D721Med (cell line): ENCODE data around the gene SLC5A2.

Source experiments
- DNase-seq: peaks from one replicate; pipeline ENCODE4 v3.0.0; 2011; ENCODE audit warnings: low spot score; ENCODE audit not compliant: insufficient read length
- FAIRE-seq: peaks from 2 replicates; lab custom pipeline; 2011; peaks lifted over from hg19 to GRCh38; lab: Jason Lieb, UNC
- TF ChIP-seq, protein P1 (sequence below): IDR thresholded peaks from 2 replicates; pipeline ENCODE4 v1.5.1; 2012; ENCODE audit warnings: mild to moderate bottlenecking, control low read depth; ENCODE audit not compliant: insufficient read depth; ENCODE audit errors: missing control alignments

Gene SLC5A2

DNA sequence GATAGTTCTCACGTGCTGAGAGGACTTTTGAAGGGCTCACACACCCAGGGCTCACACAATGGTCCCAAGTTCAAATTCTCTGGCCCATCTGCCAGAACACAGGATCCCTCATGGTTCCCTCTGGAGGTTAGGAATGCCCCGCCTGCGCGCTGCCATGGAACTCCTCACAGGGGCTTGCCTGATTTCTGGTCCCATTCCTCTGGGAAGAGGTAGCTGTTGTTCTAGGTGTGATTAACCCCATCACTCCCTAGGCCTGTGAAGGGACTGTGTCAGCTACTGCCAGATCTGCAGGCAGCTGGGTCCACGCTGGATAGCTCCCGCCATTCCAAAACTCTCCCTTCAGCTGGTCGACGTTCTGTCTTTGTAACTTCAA lies 25.9 kb upstream of the SLC5A2 start:
- DNase-seq (no peak), FAIRE-seq (no peak)
- TF ChIP-seq, protein P1, sequence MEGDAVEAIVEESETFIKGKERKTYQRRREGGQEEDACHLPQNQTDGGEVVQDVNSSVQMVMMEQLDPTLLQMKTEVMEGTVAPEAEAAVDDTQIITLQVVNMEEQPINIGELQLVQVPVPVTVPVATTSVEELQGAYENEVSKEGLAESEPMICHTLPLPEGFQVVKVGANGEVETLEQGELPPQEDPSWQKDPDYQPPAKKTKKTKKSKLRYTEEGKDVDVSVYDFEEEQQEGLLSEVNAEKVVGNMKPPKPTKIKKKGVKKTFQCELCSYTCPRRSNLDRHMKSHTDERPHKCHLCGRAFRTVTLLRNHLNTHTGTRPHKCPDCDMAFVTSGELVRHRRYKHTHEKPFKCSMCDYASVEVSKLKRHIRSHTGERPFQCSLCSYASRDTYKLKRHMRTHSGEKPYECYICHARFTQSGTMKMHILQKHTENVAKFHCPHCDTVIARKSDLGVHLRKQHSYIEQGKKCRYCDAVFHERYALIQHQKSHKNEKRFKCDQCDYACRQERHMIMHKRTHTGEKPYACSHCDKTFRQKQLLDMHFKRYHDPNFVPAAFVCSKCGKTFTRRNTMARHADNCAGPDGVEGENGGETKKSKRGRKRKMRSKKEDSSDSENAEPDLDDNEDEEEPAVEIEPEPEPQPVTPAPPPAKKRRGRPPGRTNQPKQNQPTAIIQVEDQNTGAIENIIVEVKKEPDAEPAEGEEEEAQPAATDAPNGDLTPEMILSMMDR = no peak

DNA sequence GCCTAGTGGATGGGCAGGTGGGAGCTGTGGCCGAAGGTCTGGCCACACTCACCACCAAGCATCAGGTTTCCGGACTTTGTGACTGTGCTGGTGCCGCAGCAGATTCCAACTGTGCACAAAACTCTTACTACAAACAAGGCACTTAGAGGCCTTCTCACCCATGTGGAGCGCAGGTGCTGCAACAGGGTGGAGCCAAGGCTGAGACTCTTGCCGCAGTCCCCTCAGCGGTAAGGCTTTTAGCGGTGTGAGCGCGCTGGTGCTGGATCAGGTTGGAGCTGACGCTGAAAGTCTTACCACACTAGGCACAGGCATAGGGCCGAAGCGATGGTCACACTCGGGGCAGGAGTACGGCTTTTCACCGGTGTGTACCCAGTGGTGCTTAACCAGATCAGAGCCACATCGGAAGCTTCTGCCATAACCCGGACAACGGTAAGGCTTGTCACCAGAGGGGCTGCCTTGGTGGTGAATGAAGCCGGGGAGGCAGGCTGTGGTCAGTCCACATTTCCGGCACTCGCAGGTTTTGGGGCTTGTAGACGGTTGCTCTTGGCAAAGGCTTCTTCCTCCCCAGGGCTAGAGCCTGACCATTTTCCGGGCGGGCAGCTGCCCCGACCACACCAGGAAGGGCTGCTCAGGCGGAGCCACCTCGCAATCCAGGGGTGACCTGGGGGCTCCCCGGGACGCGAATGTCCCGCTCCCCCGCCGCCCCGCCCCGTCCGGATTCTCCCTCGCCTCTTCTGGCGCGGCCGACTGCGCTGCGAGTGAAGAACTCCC lies 24.7 kb upstream of the SLC5A2 start:
- TF ChIP-seq, protein P1 = no peak
- no peak for DNase-seq
- no peak for FAIRE-seq

DNA sequence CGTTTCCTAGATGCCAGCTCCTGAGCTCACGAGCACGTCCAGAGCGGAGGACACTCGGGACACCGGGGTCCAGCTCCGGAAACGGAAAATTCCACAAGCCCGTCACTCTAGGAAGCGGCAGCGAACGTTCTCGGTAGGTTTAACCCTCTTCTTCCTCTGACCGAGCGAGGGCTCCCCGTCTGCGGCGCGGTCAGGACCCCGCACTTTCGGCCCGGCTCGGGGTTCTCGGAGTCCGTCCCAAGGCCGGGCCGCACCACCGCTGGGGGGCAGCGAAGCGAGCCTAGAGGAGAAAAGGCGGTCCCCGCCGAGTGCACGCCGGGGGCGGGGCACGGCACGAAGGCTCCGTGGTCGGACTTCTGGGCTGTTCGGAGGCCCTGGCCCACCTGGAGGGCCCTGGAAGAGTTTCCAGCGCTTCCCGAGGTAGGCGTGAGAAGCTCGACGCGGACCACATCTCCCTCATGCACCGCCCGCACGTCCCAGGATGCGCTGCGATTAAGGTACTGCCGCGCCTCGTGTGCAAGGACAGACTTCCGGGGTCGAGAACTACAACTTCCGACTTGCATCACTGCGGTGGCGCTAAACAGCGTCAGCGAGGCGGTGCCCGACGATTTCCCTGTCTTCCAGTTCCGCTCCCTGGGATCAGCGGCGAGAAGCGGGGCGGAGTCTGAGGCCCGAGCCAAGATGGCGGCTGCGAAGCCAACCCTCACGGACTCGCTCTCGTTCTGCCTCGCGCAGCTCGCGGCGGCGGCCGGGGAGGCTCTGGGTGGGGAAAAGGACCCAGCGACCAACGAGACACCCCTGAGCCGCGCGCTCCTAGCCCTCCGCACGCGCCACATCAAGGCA lies 23.9 kb upstream of the SLC5A2 start, which contains the start of gene ARMC5:
ARMC5 (plus strand) TSS at position 658 of the 843 bp plus-strand sequence; CDS start at position 682, 24 bp downstream.
- DNase-seq (peak; percentile 82), FAIRE-seq (no peak)
- TF ChIP-seq, protein P1 = peak; percentile 52

- FAIRE-seq = no peak
- DNase-seq = peak; percentile 80
Observed at GRCh38 chr16:31459687-31460581, 23.0 kb upstream of the SLC5A2 start.

GRCh38 chr16:31460582-31461002 lies 22.3 kb upstream of the SLC5A2 start:
- DNase-seq (no peak), FAIRE-seq (no peak)
- TF ChIP-seq, protein P1 = peak; percentile 52

More at GRCh38 chr16:31459687-31460581, 23.0 kb upstream of the SLC5A2 start:
- TF ChIP-seq, protein P1 = no peak

DNA sequence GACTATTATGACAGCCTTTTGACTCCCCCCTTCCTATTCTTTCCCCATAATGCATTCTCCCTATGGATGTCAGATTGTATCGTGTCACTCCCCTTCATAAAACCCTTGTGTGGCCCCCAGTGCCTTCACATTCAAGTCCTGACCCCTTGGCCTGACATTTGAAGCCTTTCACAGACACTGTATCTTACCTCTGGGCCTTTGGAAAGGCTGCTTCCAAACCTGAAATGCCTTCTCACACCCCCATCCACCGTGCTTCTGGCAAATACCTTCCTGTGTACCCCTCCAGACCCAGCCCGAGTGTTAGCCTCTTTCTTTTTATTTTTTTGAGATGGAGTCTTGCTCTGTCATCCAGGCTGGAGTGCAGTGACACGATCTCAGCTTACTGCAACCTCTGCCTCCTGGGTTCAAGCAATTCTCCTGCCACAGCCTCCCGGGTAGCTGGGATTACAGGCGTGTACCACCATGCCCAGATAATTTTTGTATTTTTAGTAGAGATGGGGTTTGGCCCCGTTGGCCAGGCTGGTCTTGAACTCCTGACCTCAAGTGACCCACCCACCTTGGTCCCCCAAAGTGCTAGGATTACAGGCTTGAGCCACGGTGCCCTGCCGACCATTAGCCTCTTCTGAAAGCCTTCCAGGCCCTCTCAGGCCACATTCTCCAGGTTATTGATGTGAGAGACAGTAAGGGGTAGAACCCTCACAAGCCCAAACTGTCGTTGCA lies 21.6 kb upstream of the SLC5A2 start:
- FAIRE-seq (no peak), DNase-seq (no peak)
- TF ChIP-seq, protein P1 = no peak
